ENCODE measurements around the gene PNPLA3. TPM values are rescaled to one million over a fixed set of nuclear protein-coding genes. Genes with fewer than 3 reads are reported as not detected.

PNPLA3 gene
- total and polyA plus RNA-seq, 9 of the 15 experiments (the other 6 are each of a cell fraction or from before 2014, with no cell fraction given): 0.20 to 0.48 (median 0.38) TPM; not detected in 6

- no peak for TF ChIP-seq GTF2B (IDR thresholded peaks at IDR 0.05; ENCODE audit: extremely low read depth, insufficient read length)
- TF ChIP-seq SPI1 (IDR thresholded peaks at IDR 0.05; ENCODE audit: borderline replicate concordance, low read depth, low read length): no peak
- no peak for TF ChIP-seq ZNF316 (IDR thresholded peaks at IDR 0.05)
- TF ChIP-seq CHAMP1 (IDR thresholded peaks at IDR 0.05): peak; percentile 23; the same call in 1 of the 2 replicates
- TF ChIP-seq ZNF124 (CRISPR knock-in tag; IDR thresholded peaks at IDR 0.05): no peak
- TF ChIP-seq ZNF175 (CRISPR knock-in tag; IDR thresholded peaks at IDR 0.05; ENCODE audit: low read depth): no peak
- peak; percentile 72 to 87 for TF ChIP-seq TRIM24 (IDR thresholded peaks at IDR 0.05)
- TF ChIP-seq ZNF324 (CRISPR knock-in tag; IDR thresholded peaks at IDR 0.05): no peak
- peak; percentile 35; the same call in 1 of the 2 replicates for TF ChIP-seq MGA (IDR thresholded peaks at IDR 0.05)
- peak; percentile 72; the same call in 1 of the 2 replicates for TF ChIP-seq NCOA1 (IDR thresholded peaks at IDR 0.05; ENCODE audit: low read depth)
- peak; percentile 97 for TF ChIP-seq CBFA2T3 (IDR thresholded peaks at IDR 0.05)
Observed at GRCh38 chr22:43969021-43969878, 45.6 kb downstream of the PNPLA3 start (continued).

Measured in K562 (cell line).